ENCODE measurements around the gene SNAP23.
A peak's percentile ranks its signal among the peaks of the same experiment; 100 is the strongest.

SNAP23 gene

GRCh38 chr15:42581272-42581730 is 85.9 kb downstream of the SNAP23 start:
- H3K4me1 ChIP-seq (ENCODE audit: control insufficient read depth, insufficient read depth, low read length): peaks cover 11% of the 10 kb centered on the region
- H3K36me3 ChIP-seq (ENCODE audit: control insufficient read depth, insufficient read depth, low read length): no peaks in the 10 kb centered on the region
- H3K9ac ChIP-seq (ENCODE audit: low read length): peak overlapping the region; percentile 37
- H3K9me3 ChIP-seq (ENCODE audit: control insufficient read depth, low read length): no peaks in the 10 kb centered on the region
- no peak overlapping the region for H3K4me3 ChIP-seq (ENCODE audit: low read length)
- peaks cover 13% of the 10 kb centered on the region for H3K27me3 ChIP-seq (ENCODE audit: control insufficient read depth, insufficient read depth, low read length)

Measured in mucosa of stomach (tissue), 1 donor.